ENCODE measurements around the gene SGMS2. TPM values are rescaled to one million over a fixed set of nuclear protein-coding genes. Genes with fewer than 3 reads are reported as not detected.

The SGMS2 gene
- total RNA-seq, 4 donors from 2014 or later, result 7.4 to 90.3 (median 35.6) TPM

DNA sequence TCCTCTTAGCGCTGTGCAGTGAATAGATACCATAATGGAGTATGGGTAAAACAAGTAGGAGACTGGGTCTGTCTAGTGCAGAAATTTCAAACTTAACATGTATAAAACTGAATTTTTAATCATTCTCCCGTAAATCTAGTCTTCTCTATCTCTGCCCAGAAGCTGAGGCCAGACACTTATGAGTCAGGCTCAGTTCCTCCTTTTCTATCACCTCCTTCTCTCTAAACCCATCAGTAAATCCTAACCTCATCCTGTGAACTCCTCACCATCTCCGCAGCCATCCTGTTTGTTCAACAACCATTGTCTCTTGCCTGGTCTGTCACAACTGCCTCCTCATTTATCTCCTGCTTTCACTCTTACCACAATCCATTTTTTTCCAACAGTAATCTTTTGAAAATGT lies 19.8 kb upstream of the SGMS2 start:
- no peak for DNase-seq
- intact Hi-C loops (cut with DNase I; ENCODE audit: low total_unique reads), result no loop called here
- H3K27me3 ChIP-seq, result no peaks in the 10 kb centered on the region
- H3K9me3 ChIP-seq, result no peaks in the 10 kb centered on the region
- H3K4me3 ChIP-seq, result no peak overlapping the region
- H3K27ac ChIP-seq, result no peak overlapping the region
- no peak for TF ChIP-seq POLR2A (IDR thresholded peaks at IDR 0.05)
- TF ChIP-seq, protein P1, sequence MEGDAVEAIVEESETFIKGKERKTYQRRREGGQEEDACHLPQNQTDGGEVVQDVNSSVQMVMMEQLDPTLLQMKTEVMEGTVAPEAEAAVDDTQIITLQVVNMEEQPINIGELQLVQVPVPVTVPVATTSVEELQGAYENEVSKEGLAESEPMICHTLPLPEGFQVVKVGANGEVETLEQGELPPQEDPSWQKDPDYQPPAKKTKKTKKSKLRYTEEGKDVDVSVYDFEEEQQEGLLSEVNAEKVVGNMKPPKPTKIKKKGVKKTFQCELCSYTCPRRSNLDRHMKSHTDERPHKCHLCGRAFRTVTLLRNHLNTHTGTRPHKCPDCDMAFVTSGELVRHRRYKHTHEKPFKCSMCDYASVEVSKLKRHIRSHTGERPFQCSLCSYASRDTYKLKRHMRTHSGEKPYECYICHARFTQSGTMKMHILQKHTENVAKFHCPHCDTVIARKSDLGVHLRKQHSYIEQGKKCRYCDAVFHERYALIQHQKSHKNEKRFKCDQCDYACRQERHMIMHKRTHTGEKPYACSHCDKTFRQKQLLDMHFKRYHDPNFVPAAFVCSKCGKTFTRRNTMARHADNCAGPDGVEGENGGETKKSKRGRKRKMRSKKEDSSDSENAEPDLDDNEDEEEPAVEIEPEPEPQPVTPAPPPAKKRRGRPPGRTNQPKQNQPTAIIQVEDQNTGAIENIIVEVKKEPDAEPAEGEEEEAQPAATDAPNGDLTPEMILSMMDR (IDR thresholded peaks at IDR 0.05), result no peak
- no peaks in the 10 kb centered on the region for H3K36me3 ChIP-seq
- H3K4me1 ChIP-seq, result no peaks in the 10 kb centered on the region

GRCh38 chr4:107806196-107806595 lies 18.5 kb upstream of the SGMS2 start:
- Histone ChIP-seq H3K9me3 (no peaks in the 10 kb centered on the region), H3K4me1 (no peaks in the 10 kb centered on the region), H3K27ac (no peak overlapping the region), H3K36me3 (no peaks in the 10 kb centered on the region), H3K27me3 (no peaks in the 10 kb centered on the region), H3K4me3 (no peak overlapping the region)
- no peak for TF ChIP-seq POLR2A (IDR thresholded peaks at IDR 0.05)
- TF ChIP-seq, protein P1 (IDR thresholded peaks at IDR 0.05), result no peak
- no peak for DNase-seq
- intact Hi-C loops (cut with DNase I; ENCODE audit: low total_unique reads), result no loop called here

DNA sequence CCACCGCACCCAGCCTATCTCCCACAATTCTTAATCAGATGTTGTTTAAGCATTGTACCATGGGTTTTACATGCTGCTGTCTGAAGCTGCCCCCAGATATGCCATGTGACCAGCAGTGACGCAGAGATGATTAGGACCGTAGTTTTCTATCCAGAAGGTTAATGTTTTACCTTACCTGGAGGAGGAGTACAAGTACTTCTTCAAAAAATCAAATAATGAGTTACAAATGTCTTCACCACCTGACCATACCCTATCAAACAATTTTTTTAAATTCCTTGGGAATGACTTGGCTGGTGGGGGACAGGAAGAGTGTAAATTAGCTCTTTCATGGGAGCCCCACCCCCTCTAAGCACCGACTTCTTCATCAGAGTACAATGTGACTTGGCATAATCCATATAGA lies 16.2 kb upstream of the SGMS2 start:
- DNase-seq, result no peak
- Histone ChIP-seq H3K4me3 (no peak overlapping the region), H3K9me3 (no peaks in the 10 kb centered on the region), H3K27ac (no peak overlapping the region), H3K4me1 (no peaks in the 10 kb centered on the region), H3K27me3 (no peaks in the 10 kb centered on the region), H3K36me3 (no peaks in the 10 kb centered on the region)
- TF ChIP-seq, protein P1 (IDR thresholded peaks at IDR 0.05), result no peak
- TF ChIP-seq POLR2A (IDR thresholded peaks at IDR 0.05), result no peak
- intact Hi-C loops (cut with DNase I; ENCODE audit: low total_unique reads), result no loop called here

DNA sequence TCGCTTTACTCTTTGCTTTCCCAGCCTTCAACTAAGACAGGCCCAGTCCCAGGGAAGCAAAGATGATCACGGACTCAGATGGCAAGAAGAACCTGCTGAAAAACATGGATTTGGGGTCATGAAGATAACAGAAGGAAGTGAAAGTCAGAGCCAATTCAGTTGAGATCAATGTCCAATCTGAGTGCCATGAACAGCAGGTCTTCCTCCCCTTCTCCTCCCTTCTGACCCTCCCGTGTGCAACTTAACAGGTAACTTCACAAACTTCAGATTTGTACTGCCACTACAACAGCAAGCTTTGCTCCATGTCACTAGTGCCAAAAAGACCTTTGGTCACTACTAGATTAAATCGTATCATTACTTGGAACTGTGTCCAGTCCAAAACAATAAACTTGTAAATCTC lies 15.5 kb upstream of the SGMS2 start:
- H3K4me3 ChIP-seq, result no peak overlapping the region
- H3K9me3 ChIP-seq, result no peaks in the 10 kb centered on the region
- H3K4me1 ChIP-seq, result no peaks in the 10 kb centered on the region
- H3K27ac ChIP-seq, result no peak overlapping the region
- no peaks in the 10 kb centered on the region for H3K36me3 ChIP-seq
- DNase-seq, result no peak
- intact Hi-C loops (cut with DNase I; ENCODE audit: low total_unique reads), result no loop called here
- no peaks in the 10 kb centered on the region for H3K27me3 ChIP-seq
- no peak for TF ChIP-seq POLR2A (IDR thresholded peaks at IDR 0.05)
- TF ChIP-seq, protein P1 (IDR thresholded peaks at IDR 0.05), result no peak

DNA sequence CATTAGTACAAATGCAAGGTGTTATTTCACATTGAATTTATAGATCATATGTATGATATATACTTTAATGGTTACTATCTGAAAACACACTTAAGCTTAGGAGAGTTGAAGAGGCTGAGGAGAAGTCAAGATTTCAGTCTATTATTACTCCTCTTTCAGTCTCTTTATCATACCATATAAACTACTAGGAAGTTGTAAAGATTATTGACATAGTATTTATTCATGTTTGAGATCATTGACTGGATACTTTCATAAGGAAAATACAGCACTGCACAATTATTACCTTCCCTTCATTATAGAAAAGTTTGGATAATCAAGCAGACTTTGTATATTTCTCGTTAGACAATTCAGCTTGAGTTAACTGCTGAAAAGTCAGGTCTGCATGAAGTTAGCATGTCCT lies 10.0 kb upstream of the SGMS2 start:
- Histone ChIP-seq H3K4me1 (no peaks in the 10 kb centered on the region), H3K4me3 (no peak overlapping the region), H3K27me3 (no peaks in the 10 kb centered on the region), H3K36me3 (no peaks in the 10 kb centered on the region), H3K27ac (no peak overlapping the region), H3K9me3 (no peaks in the 10 kb centered on the region)
- DNase-seq, result no peak
- TF ChIP-seq, protein P1 (IDR thresholded peaks at IDR 0.05), result no peak
- no peak for TF ChIP-seq POLR2A (IDR thresholded peaks at IDR 0.05)
- intact Hi-C loops (cut with DNase I; ENCODE audit: low total_unique reads), result no loop called here
